Stimulated activated CD4-positive, alpha-beta T cell treated with anti-CD3 and anti-CD28 coated beads, Interleukin-15, amount 100 ng/mL, for 48 hours (primary cell): Measurements from ENCODE around the gene IFT25.
A peak's percentile ranks its signal among the peaks of the same experiment; 100 is the strongest.

Source experiments
- DNase-seq, 2 donors: peaks; one replicate each; pipeline ENCODE4 v3.0.0-alpha.2; 2020; ENCODE audit warnings: low read depth in 2 of 2

The IFT25 gene

DNA sequence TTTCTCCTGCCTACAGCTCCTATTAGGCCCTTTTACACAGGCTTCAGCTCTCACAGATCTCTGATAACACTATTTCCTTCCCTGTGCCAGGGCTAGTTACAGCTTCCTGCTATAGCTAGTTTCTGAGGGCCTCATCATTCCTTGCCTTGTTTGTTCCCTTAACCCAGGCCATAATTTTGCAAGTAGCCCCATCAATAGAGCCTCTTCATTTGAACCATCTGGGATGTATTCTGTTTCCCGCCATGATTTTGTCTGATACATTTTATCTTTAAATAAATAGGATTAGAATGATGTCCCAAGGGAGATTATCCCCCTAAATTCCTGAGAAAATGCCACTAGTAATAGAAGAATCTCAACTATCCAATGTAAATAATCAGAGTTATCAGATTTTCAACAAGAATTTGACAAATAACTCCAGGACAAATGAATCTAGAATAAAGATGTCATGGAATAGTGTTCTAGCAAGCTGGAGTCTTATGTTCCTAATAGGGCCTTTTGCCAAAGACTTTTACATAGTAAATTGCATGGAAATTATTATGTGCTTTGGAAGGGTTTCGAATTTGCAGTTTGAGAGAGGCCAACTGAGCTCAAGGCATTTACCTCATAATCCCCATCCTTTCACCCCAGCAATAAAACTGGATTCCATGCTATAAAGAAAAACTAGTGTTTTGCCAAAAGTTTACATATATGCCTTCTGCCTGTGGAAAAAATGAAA lies 16.1 kb downstream of the IFT25 start:
- DNase-seq: no peak

DNA sequence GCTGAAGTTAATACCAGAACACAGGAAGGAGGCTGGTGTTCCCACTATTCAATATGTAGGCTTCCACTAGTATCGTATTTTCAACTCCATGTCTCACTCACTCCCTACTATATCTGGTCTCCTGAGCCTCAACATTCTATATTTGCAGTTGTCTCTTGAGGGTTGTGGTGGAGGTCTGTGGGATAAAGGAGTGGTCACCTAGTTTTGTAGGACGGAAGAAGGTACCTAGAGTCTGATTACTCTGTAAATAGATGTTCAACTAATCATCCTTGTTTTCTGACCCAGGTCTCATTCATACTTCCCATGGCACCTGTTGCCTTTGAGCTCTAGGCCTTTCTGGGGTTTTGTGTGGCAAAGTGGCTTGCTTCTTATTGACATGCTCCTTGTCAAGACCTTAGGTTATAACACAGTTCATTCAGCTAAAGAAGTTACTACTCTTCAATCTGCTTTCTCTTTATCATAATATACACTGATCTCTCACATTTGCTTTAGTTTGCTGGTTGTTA lies 18.1 kb downstream of the IFT25 start:
- DNase-seq: no peak

- peak in 1 of 2 donors; percentile 18 for DNase-seq
These were observed 25.8 kb downstream of the IFT25 start for GRCh38 chr1:53919675-53920066.

DNA sequence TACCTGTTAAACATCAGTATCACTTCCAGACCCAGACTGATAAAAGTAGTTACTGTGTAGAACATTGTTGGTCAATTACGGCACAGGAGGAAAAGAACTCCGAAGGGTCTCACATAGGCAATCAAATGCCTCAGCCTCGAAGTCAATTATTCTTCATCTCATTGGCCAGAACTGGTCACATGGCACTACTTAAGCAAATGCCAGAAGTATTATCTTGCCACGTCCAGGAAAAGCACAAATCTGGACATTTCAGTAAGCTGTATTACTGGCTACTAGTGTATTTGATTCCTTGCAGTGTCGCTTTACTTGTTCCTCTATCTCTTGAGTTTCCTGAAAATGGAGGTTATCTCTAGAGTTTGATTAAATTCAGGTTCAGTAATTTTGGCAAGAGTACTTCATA lies 27.2 kb downstream of the IFT25 start:
- no peak for DNase-seq

GRCh38 chr1:53913352-53914033 lies 32.0 kb downstream of the IFT25 start:
- no peak for DNase-seq

GRCh38 chr1:53911442-53911841 lies 34.1 kb downstream of the IFT25 start:
- DNase-seq: no peak

- no peak for DNase-seq
These were observed 35.6 kb downstream of the IFT25 start for GRCh38 chr1:53909946-53910345.

- no peak for DNase-seq
These were observed 39.4 kb downstream of the IFT25 start for GRCh38 chr1:53906121-53906520.

DNA sequence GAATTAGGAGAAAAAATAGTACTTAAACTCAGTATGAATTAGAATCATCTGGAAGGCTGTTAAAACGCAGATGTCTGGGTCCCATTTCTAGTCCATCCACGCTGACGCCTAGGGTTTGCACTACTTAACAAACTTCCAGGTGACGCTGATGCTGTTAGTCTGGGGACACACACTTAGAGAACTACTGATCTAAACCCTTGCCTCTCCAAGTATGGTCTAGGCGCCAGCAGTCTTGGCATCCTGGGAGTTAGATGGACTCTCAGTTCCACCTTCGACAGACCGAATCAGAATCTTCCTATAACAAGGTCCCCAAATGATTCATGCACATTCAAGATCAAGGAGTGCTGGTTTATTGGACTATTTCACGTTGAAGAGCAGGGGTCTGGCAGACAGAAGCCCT lies 40.0 kb downstream of the IFT25 start:
- DNase-seq: no peak

DNA sequence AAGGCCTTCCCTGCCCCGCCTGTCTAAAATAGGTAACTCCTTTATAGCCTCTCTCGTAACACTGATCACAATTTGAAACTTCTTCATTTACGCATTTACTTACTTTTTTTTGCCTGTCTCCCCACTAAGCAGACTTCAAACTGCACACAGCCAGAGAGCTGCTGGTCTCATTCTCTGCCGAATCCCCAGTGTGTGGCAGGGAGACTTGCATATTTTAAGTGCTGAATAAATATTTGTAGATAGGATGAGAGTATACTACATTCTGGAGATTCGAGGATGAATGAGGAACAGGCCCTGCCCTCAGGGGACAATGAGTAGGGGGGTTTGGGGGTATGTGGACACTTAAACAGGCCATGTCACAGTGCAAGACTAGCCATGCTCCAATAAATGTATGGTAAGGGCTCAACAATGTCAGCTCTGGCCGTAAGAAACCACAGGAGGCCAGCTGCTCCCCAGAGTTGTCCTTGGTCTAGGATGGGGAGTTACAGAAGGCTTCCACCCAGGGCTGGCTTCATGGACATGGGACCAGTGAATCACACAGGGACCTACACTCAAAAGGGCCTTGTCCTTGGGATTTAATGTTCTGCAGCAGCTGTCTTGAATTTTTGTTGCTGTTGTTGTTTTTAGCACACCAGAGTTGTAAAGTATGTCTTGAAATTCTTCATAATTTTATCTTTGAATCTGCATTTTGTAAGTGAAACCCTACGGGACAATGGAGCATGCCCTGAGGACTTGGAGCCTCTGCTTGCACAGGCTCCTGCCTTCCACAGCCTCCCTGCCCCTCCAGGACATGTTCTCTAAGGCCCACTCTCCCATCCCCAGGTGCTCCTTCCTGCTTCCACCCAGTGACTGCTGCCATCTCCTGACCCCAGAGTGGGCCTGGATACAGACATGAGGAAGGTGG lies 43.0 kb downstream of the IFT25 start:
- no peak for DNase-seq

DNA sequence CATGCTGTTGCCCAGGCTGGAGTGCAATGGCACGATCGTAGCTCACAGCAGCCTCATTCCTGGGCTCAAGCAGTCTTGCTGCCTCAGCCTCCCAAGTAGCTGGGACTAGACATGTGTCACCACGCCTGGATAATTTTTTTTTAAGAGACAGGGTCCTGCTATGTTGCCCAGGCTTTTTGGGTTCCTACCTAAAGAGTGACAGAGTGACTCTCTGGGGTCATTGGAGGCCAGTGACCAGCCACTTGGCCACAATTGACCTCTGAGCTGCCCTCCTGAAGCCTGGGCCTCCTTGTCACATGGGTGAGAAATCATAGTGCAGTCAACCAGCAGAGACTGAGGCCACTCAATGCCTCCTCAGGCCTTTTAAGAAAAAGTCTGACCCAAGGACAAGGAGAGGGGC lies 45.8 kb downstream of the IFT25 start:
- DNase-seq: no peak

DNA sequence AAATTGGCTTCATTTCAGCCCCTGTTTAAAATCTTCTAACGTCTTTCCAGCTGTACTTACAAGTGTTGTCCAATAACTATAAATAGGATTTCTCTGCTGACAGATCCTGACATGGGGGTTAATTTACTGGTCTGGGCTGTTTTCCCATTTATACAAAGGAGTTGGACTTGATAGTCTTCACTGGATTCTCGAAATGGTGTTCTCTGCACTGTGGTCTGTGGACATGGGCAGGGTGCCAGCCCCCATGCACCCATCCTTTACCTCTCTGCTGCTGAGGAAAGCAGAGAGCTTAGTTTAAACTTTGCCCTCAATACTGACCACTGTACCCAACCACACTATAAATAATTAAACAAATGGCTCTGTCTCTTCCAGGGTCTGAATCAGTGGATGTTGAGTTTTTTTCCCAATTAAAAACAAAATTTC lies 46.3 kb downstream of the IFT25 start:
- DNase-seq: no peak

- no peak for DNase-seq
These were observed 48.8 kb downstream of the IFT25 start for GRCh38 chr1:53896635-53897229.

- no peak for DNase-seq
These were observed 50.1 kb downstream of the IFT25 start for GRCh38 chr1:53895421-53895820.

- no peak for DNase-seq
These were observed 50.9 kb downstream of the IFT25 start for GRCh38 chr1:53894644-53895043.

DNA sequence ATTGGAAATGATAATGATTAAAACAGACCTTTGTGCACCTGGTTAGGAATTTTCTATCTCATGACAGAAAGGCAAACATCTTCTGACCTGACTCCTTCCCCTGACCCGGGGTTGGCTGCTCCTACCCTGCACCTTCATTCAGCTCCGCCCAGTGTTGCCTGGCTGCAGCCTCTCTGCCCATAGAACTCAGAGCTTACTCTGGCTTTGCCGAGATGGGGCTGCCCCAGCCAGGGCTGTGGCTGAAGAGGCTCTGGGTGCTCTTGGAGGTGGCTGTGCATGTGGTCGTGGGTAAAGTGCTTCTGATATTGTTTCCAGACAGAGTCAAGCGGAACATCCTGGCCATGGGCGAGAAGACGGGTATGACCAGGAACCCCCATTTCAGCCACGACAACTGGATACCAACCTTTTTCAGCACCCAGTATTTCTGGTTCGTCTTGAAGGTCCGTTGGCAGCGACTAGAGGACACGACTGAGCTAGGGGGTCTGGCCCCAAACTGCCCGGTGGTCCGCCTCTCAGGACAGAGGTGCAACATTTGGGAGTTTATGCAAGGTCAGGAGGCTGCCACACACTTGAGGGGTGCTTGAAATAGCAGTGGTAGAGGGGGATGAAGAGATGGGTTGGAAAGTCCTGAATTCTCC lies 51.4 kb downstream of the IFT25 start, which contains the start of gene DIO1:
Gene DIO1, plus strand, starts transcription at position 189 of the 638 bp plus-strand sequence. Its CDS starts 24 bp downstream, at position 213.
- DNase-seq: no peak

DNA sequence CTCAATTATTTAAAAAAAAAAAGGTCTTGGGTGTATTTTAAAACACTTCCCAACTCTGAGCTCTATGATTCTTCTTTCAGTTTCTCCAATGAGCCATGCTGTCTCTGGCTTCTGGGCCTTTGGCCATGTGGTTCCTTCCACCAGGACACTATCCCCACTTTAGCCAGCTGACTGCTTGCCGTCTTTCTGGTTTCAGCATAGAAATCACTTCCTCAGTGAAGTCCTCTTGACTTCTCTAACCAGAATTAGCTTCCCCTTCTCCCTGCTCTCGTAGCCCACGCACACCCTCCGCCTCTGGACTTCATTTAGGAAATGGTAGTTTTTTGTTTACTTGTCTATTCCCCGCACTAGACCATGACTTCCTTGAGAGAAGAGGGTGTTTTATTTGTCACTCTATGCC lies 52.6 kb downstream of the IFT25 start:
- no peak for DNase-seq

DNA sequence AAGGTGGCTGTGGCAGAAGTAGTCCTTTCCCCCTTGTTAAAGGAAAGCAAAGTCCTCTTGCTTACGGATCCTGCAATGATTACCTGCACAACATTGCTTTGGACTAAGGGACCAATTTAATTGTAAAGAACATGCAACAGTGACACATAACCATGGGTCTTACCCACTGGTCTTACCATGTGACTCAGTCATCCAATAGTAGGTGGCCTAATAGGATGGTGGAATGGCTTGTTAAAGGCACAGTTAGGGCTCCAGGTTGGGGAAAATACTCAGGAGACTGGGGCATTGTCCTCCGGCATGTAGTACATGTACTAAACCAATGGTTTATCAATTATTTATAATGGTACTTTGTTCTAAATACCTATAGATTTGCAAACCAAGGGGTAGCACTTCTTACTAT lies 53.8 kb downstream of the IFT25 start:
- no peak for DNase-seq

- no peak for DNase-seq
These were observed 54.5 kb downstream of the IFT25 start for GRCh38 chr1:53891018-53891417.

- peak in 1 of 2 donors; percentile 4 for DNase-seq
These were observed 55.0 kb downstream of the IFT25 start for GRCh38 chr1:53890522-53890941.
